WI38 (cell line): ENCODE data around the gene LMBRD2.

Source experiments
- H3K4me3 ChIP-seq: 2 replicates; pipeline ENCODE4 v1.5.1; 2011; ENCODE audit warnings: low read depth, mild to moderate bottlenecking, control low read depth, low read length
- TF ChIP-seq, protein P1 (sequence below): IDR thresholded peaks from 2 replicates; pipeline ENCODE4 v1.5.1; 2012; ENCODE audit warnings: low read depth, mild to moderate bottlenecking, control low read depth, low read length

LMBRD2 gene

DNA sequence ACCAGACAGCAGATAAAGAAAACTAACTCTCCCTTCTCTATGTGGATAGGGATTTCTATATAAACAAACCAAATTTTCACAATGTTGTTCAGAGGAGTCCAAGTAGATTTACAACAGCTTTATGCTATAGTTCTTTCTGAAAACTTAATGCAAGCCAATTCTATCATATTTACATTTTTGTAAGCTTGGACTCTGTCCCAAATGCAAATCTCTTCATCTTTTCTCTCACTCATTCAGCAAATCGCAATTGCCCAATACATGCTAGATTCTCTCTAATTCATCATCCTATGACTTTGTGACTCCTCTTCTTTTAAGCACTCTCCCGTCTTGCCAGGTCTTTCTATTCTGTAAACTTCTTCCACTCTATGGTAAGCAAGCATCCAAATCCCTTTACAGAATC is 45.9 kb downstream of the LMBRD2 start:
- no peak overlapping the region for H3K4me3 ChIP-seq
- TF ChIP-seq, protein P1, sequence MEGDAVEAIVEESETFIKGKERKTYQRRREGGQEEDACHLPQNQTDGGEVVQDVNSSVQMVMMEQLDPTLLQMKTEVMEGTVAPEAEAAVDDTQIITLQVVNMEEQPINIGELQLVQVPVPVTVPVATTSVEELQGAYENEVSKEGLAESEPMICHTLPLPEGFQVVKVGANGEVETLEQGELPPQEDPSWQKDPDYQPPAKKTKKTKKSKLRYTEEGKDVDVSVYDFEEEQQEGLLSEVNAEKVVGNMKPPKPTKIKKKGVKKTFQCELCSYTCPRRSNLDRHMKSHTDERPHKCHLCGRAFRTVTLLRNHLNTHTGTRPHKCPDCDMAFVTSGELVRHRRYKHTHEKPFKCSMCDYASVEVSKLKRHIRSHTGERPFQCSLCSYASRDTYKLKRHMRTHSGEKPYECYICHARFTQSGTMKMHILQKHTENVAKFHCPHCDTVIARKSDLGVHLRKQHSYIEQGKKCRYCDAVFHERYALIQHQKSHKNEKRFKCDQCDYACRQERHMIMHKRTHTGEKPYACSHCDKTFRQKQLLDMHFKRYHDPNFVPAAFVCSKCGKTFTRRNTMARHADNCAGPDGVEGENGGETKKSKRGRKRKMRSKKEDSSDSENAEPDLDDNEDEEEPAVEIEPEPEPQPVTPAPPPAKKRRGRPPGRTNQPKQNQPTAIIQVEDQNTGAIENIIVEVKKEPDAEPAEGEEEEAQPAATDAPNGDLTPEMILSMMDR = no peak

DNA sequence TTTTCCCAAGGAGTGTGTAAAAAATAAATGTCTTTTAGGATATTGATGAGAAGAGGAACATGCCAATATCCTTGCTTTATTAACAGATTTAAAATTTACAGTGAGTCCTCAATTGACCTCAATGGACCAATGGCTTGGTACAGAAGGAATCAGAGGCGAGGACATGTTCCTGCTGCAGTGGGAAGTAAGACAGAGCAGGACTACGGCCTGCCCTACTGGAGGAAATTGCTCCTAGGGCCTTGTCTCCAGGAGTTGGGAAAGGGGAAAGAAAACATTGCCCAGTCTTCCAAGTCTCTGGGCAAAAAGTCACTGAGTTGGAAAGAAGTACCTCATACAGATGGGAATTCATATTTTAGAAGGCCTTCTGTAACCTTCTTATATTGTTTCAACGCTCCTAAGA is 51.9 kb downstream of the LMBRD2 start:
- no peak overlapping the region for H3K4me3 ChIP-seq
- TF ChIP-seq, protein P1 = no peak

DNA sequence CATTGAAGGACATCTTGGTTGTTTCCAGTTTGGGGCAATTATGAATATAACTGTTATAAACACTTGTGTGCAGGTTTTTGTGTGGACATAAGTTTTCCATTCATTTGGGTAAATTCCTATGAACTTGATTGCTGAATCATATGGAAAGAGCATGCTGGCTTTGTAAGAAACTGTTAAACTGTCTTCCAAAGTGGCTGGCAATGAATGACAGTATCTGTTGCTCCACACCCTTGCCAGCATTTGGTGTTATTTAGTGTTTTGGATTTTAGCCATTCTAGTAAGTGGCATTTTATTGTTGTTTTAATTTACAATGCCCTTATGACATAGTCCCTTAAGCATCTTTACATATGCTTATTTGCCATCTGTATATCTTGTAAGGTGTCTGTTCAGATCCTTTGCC is 55.2 kb downstream of the LMBRD2 start:
- TF ChIP-seq, protein P1 = no peak
- H3K4me3 ChIP-seq = no peak overlapping the region

DNA sequence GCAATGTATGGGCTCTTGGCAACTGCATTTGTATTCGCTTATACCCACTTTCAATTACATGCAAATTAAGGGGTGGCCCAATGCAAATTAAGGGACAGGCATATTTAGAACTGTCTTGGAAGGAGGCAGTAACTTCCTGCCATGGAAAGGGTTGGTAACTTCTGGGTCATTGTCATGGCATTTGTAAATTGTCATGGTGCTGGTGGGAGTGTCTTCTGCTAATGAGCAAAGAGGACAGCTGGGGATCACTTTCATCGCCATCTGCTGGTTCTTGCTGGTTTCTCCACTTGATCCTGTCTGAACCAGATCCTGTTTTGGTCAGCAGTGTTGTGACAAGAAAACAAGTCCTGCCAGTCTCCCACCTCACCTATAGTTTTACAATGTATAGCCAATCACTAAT is 61.7 kb downstream of the LMBRD2 start:
- H3K4me3 ChIP-seq = no peak overlapping the region
- TF ChIP-seq, protein P1 = peak; percentile 16; the same call in 1 of the 2 replicates

DNA sequence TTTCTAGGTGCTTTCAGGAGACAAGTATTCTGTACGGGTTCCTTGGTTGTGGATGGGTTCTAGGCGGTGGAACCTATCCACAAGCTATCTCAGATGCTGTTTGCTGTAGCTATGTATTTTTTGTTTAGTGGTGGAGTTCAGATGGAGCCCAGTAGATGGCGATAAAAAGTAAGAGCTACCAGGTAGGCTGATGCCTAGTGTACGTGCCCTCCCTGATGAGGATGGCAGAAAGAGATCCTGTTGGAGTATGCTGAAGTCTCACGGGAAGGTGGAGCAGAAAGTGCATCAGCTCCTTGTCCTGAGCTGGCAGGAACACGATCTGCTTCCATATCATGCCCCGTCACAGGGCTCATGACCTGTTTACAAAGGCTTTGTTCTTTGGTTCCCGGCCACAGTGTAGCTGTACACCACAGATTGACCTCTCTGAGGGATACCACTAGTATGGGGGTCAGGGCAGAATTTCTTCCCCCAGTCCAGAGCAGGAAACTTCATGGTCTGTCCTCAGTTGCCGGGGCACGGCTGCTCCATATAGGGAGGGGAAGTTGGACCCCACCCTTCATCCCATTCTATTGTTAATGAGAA is 72.4 kb downstream of the LMBRD2 start:
- no peak overlapping the region for H3K4me3 ChIP-seq
- TF ChIP-seq, protein P1 = peak; percentile 71

DNA sequence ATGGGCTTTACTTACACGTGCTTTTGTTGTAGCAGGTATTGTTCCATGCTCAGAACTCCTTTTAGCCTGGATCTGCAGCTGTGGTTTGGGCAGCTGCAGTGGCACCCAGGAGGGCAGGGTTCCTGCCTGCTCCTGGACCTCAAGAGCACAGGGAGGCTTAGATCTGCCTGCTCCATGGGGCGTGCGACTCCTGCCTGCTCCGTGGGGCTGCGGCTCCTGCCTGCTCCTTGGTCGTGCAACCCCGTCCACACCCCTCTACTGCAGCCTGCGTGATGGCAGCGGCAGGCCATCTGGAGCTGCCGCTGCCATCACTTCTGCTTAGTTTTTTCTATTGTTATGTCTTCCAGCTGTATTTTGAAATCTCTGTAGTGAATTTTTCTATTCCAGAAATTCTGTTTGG is 73.3 kb downstream of the LMBRD2 start:
- TF ChIP-seq, protein P1 = no peak
- no peak overlapping the region for H3K4me3 ChIP-seq

DNA sequence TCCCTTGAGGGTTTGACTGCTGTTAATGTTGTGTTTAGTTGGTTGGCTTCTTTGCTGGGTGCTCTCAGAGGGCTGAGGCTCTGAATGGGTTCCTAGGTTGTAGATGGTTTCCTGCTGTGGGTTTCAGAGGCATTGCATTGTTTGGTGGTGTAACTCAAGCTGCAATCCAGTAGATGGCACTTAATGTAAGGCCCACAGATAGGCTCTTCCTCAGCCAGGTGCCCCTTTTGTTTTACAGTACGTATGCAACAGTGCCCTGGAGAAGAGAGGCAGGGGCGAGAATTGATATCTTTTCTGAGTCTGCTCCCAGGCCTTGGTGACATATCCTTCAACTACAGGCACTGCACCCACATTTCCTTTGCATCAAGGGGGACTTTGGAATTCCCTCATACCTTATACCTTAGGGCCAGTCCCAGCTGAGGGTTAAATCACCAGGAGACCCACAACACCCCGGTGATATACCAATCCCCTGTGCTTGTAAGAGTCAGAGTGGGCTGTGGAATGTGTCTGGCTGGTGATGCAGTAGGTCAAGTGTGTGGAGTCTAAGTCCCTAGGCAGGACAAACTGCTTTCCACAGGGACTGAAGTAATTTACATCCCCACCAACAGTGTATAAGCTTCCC is 78.0 kb downstream of the LMBRD2 start:
- H3K4me3 ChIP-seq = no peak overlapping the region
- TF ChIP-seq, protein P1 = no peak
